WTC11 (cell line): ENCODE data around the gene BMP8B. TPM values are rescaled to one million over a fixed set of nuclear protein-coding genes. Genes with fewer than 3 reads are reported as not detected.

Experiments used
- ATAC-seq: fragments of 200-7000 bp; cut with Tn5 transposase; 2 replicates; pipeline ENCODE4 v1.10.0; 2021; ENCODE audit warnings: mild to moderate bottlenecking, moderate library complexity
- CTCF ChIA-PET: fragments of 300-600 bp; sonication (Branson Sonifier 250); formaldehyde crosslinking; loops from one replicate; lab custom pipeline; 2021; ENCODE audit warnings: antibody characterized with exemption; lab: Charles Lee
- POLR2A ChIA-PET: fragments of 350-600 bp; sonication (Branson Sonifier 250); formaldehyde crosslinking; loops from one replicate; lab custom pipeline; 2021; ENCODE audit warnings: antibody characterized with exemption; lab: Charles Lee
- DNase-seq: peaks from one replicate; pipeline ENCODE4 v3.0.0; 2021; ENCODE audit warnings: low spot score
- H3K27ac Mint-ChIP-seq: 2 replicates; pipeline ENCODE4 v1.8.0; 2021; ENCODE audit warnings: mixed read lengths
- H3K27me3 Mint-ChIP-seq: 2 replicates; pipeline ENCODE4 v1.8.0; 2021; ENCODE audit warnings: low read depth, mild to moderate bottlenecking, moderate library complexity, mixed read lengths
- H3K36me3 Mint-ChIP-seq: 2 replicates; pipeline ENCODE4 v1.8.0; 2021; ENCODE audit warnings: mixed read lengths
- H3K4me1 Mint-ChIP-seq: 2 replicates; pipeline ENCODE4 v1.8.0; 2022; ENCODE audit warnings: mixed read lengths
- H3K4me3 Mint-ChIP-seq: 2 replicates; pipeline ENCODE4 v1.8.0; 2021; ENCODE audit warnings: mild to moderate bottlenecking, moderate library complexity, mixed read lengths
- H3K9me3 Mint-ChIP-seq: 2 replicates; pipeline ENCODE4 v1.8.0; 2021; ENCODE audit warnings: mixed read lengths
- ATF1 ChIP-seq: sonication (generic); formaldehyde crosslinking; IDR thresholded peaks from 2 replicates; pipeline ENCODE4 v1.8.1; 2023; ENCODE audit warnings: mild to moderate bottlenecking, moderate library complexity, missing genetic modification reagents
- CREM ChIP-seq: sonication (generic); formaldehyde crosslinking; IDR thresholded peaks from 2 replicates; pipeline ENCODE4 v1.8.1; 2022; ENCODE audit warnings: mild to moderate bottlenecking, missing genetic modification reagents, moderate library complexity
- EMX1 ChIP-seq: fragments of 250-450 bp; sonication (Bioruptor Pico); IDR thresholded peaks from 2 replicates; pipeline ENCODE4 v1.8.0; 2021; ENCODE audit warnings: mild to moderate bottlenecking
- ESRRA ChIP-seq: sonication (generic); formaldehyde crosslinking; IDR thresholded peaks from 2 replicates; pipeline ENCODE4 v1.8.1; 2022; ENCODE audit warnings: mild to moderate bottlenecking, missing genetic modification reagents, borderline replicate concordance
- NR2C2 ChIP-seq: sonication (generic); formaldehyde crosslinking; IDR thresholded peaks from 2 replicates; pipeline ENCODE4 v1.8.0; 2022; ENCODE audit warnings: mild to moderate bottlenecking, missing genetic modification reagents
- NR3C1 ChIP-seq: sonication (generic); formaldehyde crosslinking; conservative IDR thresholded peaks from 2 replicates; pipeline ENCODE4 v1.8.1; 2023; ENCODE audit warnings: low read depth, mild to moderate bottlenecking, missing genetic modification reagents
- SMAD3 ChIP-seq: sonication (generic); formaldehyde crosslinking; IDR thresholded peaks from 2 replicates; pipeline ENCODE4 v1.8.0; 2022; ENCODE audit warnings: missing genetic modification reagents, mild to moderate bottlenecking, borderline replicate concordance
- TCF7 ChIP-seq: sonication (generic); formaldehyde crosslinking; IDR thresholded peaks from 2 replicates; pipeline ENCODE4 v1.8.0; 2022; ENCODE audit warnings: mild to moderate bottlenecking, low read depth, missing genetic modification reagents, moderate library complexity
- TEAD1 ChIP-seq: sonication (generic); formaldehyde crosslinking; IDR thresholded peaks from 2 replicates; pipeline ENCODE4 v1.8.0; 2022; ENCODE audit warnings: mild to moderate bottlenecking, missing genetic modification reagents
- TEAD4 ChIP-seq: sonication (generic); formaldehyde crosslinking; IDR thresholded peaks from 2 replicates; pipeline ENCODE4 v1.8.0; 2022; ENCODE audit warnings: mild to moderate bottlenecking, missing genetic modification reagents
- ZNF263 ChIP-seq: sonication (generic); formaldehyde crosslinking; IDR thresholded peaks from 2 replicates; pipeline ENCODE4 v1.8.1; 2022; ENCODE audit warnings: low read depth, mild to moderate bottlenecking, moderate library complexity, missing genetic modification reagents
- ZNF396 ChIP-seq: fragments of 250-450 bp; sonication (Bioruptor Pico); IDR thresholded peaks from 2 replicates; pipeline ENCODE4 v1.8.0; 2021; ENCODE audit warnings: mild to moderate bottlenecking, moderate library complexity, borderline replicate concordance
- total RNA-seq: library from RNA; stranded (reverse); gene quantifications from 3 replicates; pipeline ENCODE4 v1.2.3, GENCODE V29; 2021
- TF ChIP-seq, protein P1 (sequence below): sonication (generic); formaldehyde crosslinking; IDR thresholded peaks from 2 replicates; pipeline ENCODE4 v1.8.1; 2022; ENCODE audit warnings: mild to moderate bottlenecking, moderate library complexity, missing genetic modification reagents
- TF ChIP-seq, protein P2 (sequence below): sonication (generic); formaldehyde crosslinking; IDR thresholded peaks from 2 replicates; pipeline ENCODE4 v1.8.1; 2022; ENCODE audit warnings: low read depth, mild to moderate bottlenecking, moderate library complexity, missing genetic modification reagents, borderline replicate concordance
- TF ChIP-seq, protein P3 (sequence below): sonication (generic); formaldehyde crosslinking; IDR thresholded peaks from 2 replicates; pipeline ENCODE4 v1.8.1; 2023; ENCODE audit warnings: mild to moderate bottlenecking, missing genetic modification reagents
- TF ChIP-seq, protein P4 (sequence below): sonication (generic); formaldehyde crosslinking; IDR thresholded peaks from 2 replicates; pipeline ENCODE4 v1.8.1; 2023; ENCODE audit warnings: mild to moderate bottlenecking, missing genetic modification reagents, borderline replicate concordance
- TF ChIP-seq, protein P5 (sequence below): sonication (generic); formaldehyde crosslinking; IDR thresholded peaks from 2 replicates; pipeline ENCODE4 v1.8.0; 2023; ENCODE audit warnings: missing genetic modification reagents
- TF ChIP-seq, protein P6 (sequence below): sonication (generic); formaldehyde crosslinking; IDR thresholded peaks from 2 replicates; pipeline ENCODE4 v1.8.0; 2022; ENCODE audit warnings: mild to moderate bottlenecking, missing genetic modification reagents
- TF ChIP-seq, protein P7 (sequence below): sonication (generic); formaldehyde crosslinking; IDR thresholded peaks from 2 replicates; pipeline ENCODE4 v1.8.1; 2022; ENCODE audit warnings: mild to moderate bottlenecking, missing genetic modification reagents, moderate library complexity, borderline replicate concordance
- TF ChIP-seq, protein P8 (sequence below): sonication (generic); formaldehyde crosslinking; IDR thresholded peaks from 2 replicates; pipeline ENCODE4 v1.8.1; 2023; ENCODE audit warnings: mild to moderate bottlenecking, missing genetic modification reagents, moderate library complexity

BMP8B gene
- total RNA-seq, 1 experiment from 2014 or later: 0.74 TPM

DNA sequence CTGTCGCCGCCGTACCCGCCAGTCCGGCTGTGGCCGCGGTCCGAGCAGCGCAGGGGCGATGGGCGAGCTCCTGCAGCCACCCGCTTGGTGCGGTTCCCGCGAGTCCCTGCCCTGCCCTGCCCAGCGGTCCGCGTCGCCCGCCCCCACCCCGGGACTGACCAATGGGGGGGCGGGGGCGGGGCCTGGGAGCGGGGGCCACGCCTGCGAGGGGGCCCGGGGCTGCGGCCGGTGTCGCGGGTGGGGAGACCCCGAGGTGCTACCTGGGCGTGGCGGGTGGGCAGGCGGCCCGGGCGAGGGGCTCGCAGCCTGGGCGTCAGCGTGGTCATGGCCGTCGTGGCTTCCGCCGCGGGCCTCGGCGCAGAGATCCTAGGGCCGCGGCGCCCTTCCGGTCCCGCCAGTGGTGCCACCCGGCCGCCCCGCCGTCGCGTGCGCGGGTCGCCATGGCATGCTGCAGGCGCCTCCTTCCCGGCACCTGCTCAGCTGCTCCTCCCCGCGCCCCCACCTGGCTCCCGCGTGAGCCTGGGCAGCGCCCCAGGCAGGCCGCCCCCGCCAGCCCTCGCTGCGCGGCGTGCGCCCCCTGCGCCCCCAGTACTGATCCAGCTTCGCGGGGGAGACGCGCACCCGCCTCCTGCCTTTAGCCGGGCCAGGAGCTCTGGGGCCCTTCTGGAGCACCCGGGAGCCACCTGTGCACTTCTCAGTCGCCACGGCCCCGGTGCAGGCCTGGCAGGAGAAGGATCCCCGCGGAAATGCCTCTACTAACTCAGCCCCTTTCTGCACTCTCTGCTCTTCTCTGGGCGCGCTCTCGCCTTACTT is at the start of gene BMP8B (continued):
- TF ChIP-seq, protein P1, sequence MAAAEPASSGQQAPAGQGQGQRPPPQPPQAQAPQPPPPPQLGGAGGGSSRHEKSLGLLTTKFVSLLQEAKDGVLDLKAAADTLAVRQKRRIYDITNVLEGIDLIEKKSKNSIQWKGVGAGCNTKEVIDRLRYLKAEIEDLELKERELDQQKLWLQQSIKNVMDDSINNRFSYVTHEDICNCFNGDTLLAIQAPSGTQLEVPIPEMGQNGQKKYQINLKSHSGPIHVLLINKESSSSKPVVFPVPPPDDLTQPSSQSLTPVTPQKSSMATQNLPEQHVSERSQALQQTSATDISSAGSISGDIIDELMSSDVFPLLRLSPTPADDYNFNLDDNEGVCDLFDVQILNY (CRISPR knock-in tag): 0 out of 2 replicates have a peak, but pooled peaks have one; percentile 50
- TF ChIP-seq, protein P2, sequence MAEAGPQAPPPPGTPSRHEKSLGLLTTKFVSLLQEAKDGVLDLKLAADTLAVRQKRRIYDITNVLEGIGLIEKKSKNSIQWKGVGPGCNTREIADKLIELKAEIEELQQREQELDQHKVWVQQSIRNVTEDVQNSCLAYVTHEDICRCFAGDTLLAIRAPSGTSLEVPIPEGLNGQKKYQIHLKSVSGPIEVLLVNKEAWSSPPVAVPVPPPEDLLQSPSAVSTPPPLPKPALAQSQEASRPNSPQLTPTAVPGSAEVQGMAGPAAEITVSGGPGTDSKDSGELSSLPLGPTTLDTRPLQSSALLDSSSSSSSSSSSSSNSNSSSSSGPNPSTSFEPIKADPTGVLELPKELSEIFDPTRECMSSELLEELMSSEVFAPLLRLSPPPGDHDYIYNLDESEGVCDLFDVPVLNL: peak; percentile 35; the same call in 1 of the 2 replicates
- peak; percentile 45; the same call in 1 of the 2 replicates for TF ChIP-seq SMAD3 (CRISPR knock-in tag)
- no peak for TF ChIP-seq ATF1 (CRISPR knock-in tag)
- no peak for TF ChIP-seq NR3C1 (CRISPR knock-in tag)
- TF ChIP-seq, protein P3, sequence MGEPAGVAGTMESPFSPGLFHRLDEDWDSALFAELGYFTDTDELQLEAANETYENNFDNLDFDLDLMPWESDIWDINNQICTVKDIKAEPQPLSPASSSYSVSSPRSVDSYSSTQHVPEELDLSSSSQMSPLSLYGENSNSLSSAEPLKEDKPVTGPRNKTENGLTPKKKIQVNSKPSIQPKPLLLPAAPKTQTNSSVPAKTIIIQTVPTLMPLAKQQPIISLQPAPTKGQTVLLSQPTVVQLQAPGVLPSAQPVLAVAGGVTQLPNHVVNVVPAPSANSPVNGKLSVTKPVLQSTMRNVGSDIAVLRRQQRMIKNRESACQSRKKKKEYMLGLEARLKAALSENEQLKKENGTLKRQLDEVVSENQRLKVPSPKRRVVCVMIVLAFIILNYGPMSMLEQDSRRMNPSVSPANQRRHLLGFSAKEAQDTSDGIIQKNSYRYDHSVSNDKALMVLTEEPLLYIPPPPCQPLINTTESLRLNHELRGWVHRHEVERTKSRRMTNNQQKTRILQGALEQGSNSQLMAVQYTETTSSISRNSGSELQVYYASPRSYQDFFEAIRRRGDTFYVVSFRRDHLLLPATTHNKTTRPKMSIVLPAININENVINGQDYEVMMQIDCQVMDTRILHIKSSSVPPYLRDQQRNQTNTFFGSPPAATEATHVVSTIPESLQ (CRISPR knock-in tag): no peak
- no peak for TF ChIP-seq ZNF396 (CRISPR knock-in tag)
- no peak for TF ChIP-seq NR2C2
- no peak for TF ChIP-seq ZNF263 (CRISPR knock-in tag)
- peak; percentile 85; the same call in 1 of the 2 replicates for TF ChIP-seq TCF7 (CRISPR knock-in tag)
- no peak for TF ChIP-seq EMX1 (CRISPR knock-in tag)
- TF ChIP-seq, protein P4, sequence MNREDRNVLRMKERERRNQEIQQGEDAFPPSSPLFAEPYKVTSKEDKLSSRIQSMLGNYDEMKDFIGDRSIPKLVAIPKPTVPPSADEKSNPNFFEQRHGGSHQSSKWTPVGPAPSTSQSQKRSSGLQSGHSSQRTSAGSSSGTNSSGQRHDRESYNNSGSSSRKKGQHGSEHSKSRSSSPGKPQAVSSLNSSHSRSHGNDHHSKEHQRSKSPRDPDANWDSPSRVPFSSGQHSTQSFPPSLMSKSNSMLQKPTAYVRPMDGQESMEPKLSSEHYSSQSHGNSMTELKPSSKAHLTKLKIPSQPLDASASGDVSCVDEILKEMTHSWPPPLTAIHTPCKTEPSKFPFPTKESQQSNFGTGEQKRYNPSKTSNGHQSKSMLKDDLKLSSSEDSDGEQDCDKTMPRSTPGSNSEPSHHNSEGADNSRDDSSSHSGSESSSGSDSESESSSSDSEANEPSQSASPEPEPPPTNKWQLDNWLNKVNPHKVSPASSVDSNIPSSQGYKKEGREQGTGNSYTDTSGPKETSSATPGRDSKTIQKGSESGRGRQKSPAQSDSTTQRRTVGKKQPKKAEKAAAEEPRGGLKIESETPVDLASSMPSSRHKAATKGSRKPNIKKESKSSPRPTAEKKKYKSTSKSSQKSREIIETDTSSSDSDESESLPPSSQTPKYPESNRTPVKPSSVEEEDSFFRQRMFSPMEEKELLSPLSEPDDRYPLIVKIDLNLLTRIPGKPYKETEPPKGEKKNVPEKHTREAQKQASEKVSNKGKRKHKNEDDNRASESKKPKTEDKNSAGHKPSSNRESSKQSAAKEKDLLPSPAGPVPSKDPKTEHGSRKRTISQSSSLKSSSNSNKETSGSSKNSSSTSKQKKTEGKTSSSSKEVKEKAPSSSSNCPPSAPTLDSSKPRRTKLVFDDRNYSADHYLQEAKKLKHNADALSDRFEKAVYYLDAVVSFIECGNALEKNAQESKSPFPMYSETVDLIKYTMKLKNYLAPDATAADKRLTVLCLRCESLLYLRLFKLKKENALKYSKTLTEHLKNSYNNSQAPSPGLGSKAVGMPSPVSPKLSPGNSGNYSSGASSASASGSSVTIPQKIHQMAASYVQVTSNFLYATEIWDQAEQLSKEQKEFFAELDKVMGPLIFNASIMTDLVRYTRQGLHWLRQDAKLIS: no peak
- TF ChIP-seq, all 79 proteins: peak for 21

DNA sequence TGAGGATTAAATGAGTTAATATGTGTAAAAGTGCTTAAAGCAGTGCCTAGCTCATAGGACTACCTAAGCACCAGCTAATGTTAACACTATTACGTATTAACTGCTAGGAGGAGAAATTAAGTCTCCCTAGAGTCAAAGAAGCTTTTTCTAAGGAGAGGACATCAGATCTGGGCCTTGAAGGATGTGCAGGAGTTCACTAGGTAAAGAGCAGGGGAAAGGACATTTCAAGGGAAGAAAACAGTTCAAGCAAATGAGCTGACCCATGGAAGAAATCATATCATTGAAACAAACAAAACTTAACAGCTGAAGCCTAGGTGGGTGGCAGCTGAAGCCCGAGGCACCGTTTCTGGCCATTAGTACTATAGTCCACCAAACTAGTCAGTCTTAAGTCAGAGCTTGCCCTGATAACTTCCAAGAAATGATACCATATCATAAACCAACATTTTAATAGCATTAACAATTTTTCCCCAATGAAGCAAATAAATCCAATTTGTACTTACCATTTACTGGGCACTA is 48.0 kb upstream of the BMP8B start:
- TF ChIP-seq TEAD4 (CRISPR knock-in tag) (no peak), TEAD1 (CRISPR knock-in tag) (no peak), ESRRA (CRISPR knock-in tag) (no peak), ZNF263 (CRISPR knock-in tag) (no peak), CREM (no peak)
- TF ChIP-seq, protein P5, sequence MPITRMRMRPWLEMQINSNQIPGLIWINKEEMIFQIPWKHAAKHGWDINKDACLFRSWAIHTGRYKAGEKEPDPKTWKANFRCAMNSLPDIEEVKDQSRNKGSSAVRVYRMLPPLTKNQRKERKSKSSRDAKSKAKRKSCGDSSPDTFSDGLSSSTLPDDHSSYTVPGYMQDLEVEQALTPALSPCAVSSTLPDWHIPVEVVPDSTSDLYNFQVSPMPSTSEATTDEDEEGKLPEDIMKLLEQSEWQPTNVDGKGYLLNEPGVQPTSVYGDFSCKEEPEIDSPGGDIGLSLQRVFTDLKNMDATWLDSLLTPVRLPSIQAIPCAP (CRISPR knock-in tag): no peak
- TF ChIP-seq, protein P6, sequence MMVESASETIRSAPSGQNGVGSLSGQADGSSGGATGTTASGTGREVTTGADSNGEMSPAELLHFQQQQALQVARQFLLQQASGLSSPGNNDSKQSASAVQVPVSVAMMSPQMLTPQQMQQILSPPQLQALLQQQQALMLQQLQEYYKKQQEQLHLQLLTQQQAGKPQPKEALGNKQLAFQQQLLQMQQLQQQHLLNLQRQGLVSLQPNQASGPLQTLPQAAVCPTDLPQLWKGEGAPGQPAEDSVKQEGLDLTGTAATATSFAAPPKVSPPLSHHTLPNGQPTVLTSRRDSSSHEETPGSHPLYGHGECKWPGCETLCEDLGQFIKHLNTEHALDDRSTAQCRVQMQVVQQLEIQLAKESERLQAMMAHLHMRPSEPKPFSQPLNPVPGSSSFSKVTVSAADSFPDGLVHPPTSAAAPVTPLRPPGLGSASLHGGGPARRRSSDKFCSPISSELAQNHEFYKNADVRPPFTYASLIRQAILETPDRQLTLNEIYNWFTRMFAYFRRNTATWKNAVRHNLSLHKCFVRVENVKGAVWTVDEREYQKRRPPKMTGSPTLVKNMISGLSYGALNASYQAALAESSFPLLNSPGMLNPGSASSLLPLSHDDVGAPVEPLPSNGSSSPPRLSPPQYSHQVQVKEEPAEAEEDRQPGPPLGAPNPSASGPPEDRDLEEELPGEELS (CRISPR knock-in tag): no peak
- TF ChIP-seq, protein P7, sequence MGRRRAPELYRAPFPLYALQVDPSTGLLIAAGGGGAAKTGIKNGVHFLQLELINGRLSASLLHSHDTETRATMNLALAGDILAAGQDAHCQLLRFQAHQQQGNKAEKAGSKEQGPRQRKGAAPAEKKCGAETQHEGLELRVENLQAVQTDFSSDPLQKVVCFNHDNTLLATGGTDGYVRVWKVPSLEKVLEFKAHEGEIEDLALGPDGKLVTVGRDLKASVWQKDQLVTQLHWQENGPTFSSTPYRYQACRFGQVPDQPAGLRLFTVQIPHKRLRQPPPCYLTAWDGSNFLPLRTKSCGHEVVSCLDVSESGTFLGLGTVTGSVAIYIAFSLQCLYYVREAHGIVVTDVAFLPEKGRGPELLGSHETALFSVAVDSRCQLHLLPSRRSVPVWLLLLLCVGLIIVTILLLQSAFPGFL: no peak
- TF ChIP-seq, protein P8, sequence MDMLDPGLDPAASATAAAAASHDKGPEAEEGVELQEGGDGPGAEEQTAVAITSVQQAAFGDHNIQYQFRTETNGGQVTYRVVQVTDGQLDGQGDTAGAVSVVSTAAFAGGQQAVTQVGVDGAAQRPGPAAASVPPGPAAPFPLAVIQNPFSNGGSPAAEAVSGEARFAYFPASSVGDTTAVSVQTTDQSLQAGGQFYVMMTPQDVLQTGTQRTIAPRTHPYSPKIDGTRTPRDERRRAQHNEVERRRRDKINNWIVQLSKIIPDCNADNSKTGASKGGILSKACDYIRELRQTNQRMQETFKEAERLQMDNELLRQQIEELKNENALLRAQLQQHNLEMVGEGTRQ: no peak
- CTCF ChIA-PET: interaction anchor here (1.1 to 2.1 kb wide), 3 partner anchors 19 to 83 kb away, joined by 4 to 9 read pairs (median 4); partner anchors contain the start of gene MYCL
- H3K36me3 Mint-ChIP-seq: peaks cover 20% of the 10 kb centered on the region
- no peaks in the 10 kb centered on the region for H3K9me3 Mint-ChIP-seq
- H3K4me3 Mint-ChIP-seq: no peak overlapping the region
- DNase-seq (no peak), ATAC-seq (no peak)
- no peak overlapping the region for H3K27ac Mint-ChIP-seq
- peaks cover 4% of the 10 kb centered on the region for H3K4me1 Mint-ChIP-seq
- POLR2A ChIA-PET: no interaction called here
- H3K27me3 Mint-ChIP-seq: no peaks in the 10 kb centered on the region; the same call in 1 of the 2 replicates
